GM12878 (cell line): ENCODE results near the gene ZNF618.

Source experiments
- CTCF ChIP-seq, 3 experiments: IDR thresholded peaks in 2 of 3; conservative IDR thresholded peaks in 1 of 3; 2 replicates each; pipeline ENCODE4 v1.5.1; 2011; ENCODE audit warnings: low read depth in 3 of 3, low read length in 3 of 3, mild to moderate bottlenecking in 3 of 3, control low read depth in 2 of 3, moderate library complexity in 2 of 3, inconsistent platforms in 1 of 3, mixed read lengths in 1 of 3; ENCODE audit not compliant: control insufficient read depth in 2 of 3, insufficient read depth in 1 of 3; ENCODE audit errors: extremely low read depth in 1 of 3
- EZH2 ChIP-seq: IDR thresholded peaks from 2 replicates; pipeline ENCODE4 v1.6.1; 2012; ENCODE audit warnings: low read depth, mild to moderate bottlenecking, control low read depth, inconsistent platforms, low read length, borderline replicate concordance; ENCODE audit not compliant: control insufficient read depth
- POLR2A ChIP-seq: IDR thresholded peaks from 2 replicates; pipeline ENCODE4 v1.6.1; 2011; ENCODE audit warnings: low read depth, mild to moderate bottlenecking, low read length
- RBBP5 ChIP-seq: fragments of 200-600 bp; sonication (generic); conservative IDR thresholded peaks from 2 replicates; pipeline ENCODE4 v1.6.1; 2016

GRCh38 chr9:114000671-114001409, 124.7 kb downstream of the ZNF618 start:
- no peak for TF ChIP-seq POLR2A
- no peak for TF ChIP-seq RBBP5
- TF ChIP-seq CTCF (IDR thresholded peaks at IDR 0.05 in 2 of 3, conservative IDR thresholded peaks at IDR 0.05 in 1 of 3; ENCODE audit: control insufficient read depth in 2 of 3, extremely low read depth in 1 of 3, insufficient read depth in 1 of 3, low read depth in 3 of 3, low read length in 3 of 3) = no peak
- TF ChIP-seq EZH2 = no peak
